D721Med (cell line): ENCODE results near the gene ZFHX2.

Experiments
- DNase-seq: peaks from one replicate; pipeline ENCODE4 v3.0.0; 2011; ENCODE audit warnings: low spot score; ENCODE audit not compliant: insufficient read length
- FAIRE-seq: peaks from 2 replicates; lab custom pipeline; 2011; peaks lifted over from hg19 to GRCh38; lab: Jason Lieb, UNC
- CTCF ChIP-seq: IDR thresholded peaks from 2 replicates; pipeline ENCODE4 v1.5.1; 2012; ENCODE audit warnings: mild to moderate bottlenecking, control low read depth; ENCODE audit not compliant: insufficient read depth; ENCODE audit errors: missing control alignments

ZFHX2 gene

GRCh38 chr14:23520899-23521533 is 30.5 kb downstream of the ZFHX2 start:
- FAIRE-seq (no peak), DNase-seq (no peak)
- no peak for TF ChIP-seq CTCF

GRCh38 chr14:23518709-23519108 is 32.9 kb downstream of the ZFHX2 start:
- DNase-seq: no peak
- no peak for TF ChIP-seq CTCF
- FAIRE-seq: no peak

- DNase-seq (no peak), FAIRE-seq (no peak)
- peak; percentile 14 for TF ChIP-seq CTCF
Observed at GRCh38 chr14:23517650-23518326, 33.8 kb downstream of the ZFHX2 start.

- no peak for FAIRE-seq
- no peak for TF ChIP-seq CTCF
- no peak for DNase-seq
Observed at GRCh38 chr14:23514644-23514957, 37.0 kb downstream of the ZFHX2 start.

- TF ChIP-seq CTCF: no peak
- DNase-seq (no peak), FAIRE-seq (no peak)
Observed at GRCh38 chr14:23513818-23514643, 37.5 kb downstream of the ZFHX2 start.

GRCh38 chr14:23513005-23513817 is 38.4 kb downstream of the ZFHX2 start:
- DNase-seq (no peak), FAIRE-seq (no peak)
- no peak for TF ChIP-seq CTCF
